Measurements from ENCODE around the gene DYTN.

The DYTN gene

GRCh38 chr2:206626108-206626507, 92.1 kb downstream of the DYTN start:
- POLR2A ChIA-PET: no interaction called here
- TF ChIP-seq SP1 (IDR thresholded peaks at IDR 0.05) (no peak), ARNT (IDR thresholded peaks at IDR 0.05) (no peak), FOXA1 (IDR thresholded peaks at IDR 0.05) (no peak), L3MBTL2 (conservative IDR thresholded peaks at IDR 0.05) (no peak), ELF4 (IDR thresholded peaks at IDR 0.05) (no peak), FOXM1 (IDR thresholded peaks at IDR 0.05; ENCODE audit: borderline replicate concordance) (no peak), FOXK2 (IDR thresholded peaks at IDR 0.05) (no peak)
- DNase-seq (ENCODE audit: extremely low spot score): no peak
- CTCF ChIA-PET: no interaction called here

DNA sequence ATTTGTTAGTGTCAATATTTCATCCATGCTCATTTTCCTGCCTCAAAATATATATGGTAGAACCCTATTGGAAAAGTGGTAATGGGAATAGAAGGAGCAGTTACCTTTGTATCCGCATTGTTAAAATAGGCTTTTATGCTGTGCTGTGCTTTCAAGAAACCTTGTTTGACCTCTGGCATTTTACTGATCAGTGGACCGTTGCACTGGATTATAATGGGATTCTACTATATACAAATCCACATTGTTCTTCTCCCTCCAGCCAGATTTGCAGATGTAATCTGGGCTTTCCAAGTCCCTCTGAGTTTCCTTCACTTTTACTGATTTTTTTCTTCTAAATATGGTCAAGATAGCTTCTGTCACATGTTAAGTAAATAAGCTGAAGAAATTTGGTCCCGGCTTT, 99.2 kb downstream of the DYTN start:
- POLR2A ChIA-PET: no interaction called here
- DNase-seq (ENCODE audit: extremely low spot score): no peak
- no peak for TF ChIP-seq ZNF384 (IDR thresholded peaks at IDR 0.05)
- no peak for TF ChIP-seq BHLHE40 (IDR thresholded peaks at IDR 0.05; ENCODE audit: borderline replicate concordance)
- TF ChIP-seq HDGF (IDR thresholded peaks at IDR 0.05; ENCODE audit: borderline replicate concordance): no peak
- TF ChIP-seq FOXM1 (IDR thresholded peaks at IDR 0.05; ENCODE audit: borderline replicate concordance): no peak
- no peak for TF ChIP-seq SUZ12 (IDR thresholded peaks at IDR 0.05)
- no peak for TF ChIP-seq CTBP1 (IDR thresholded peaks at IDR 0.05; ENCODE audit: borderline replicate concordance)
- TF ChIP-seq TARDBP (IDR thresholded peaks at IDR 0.05): no peak
- no peak for TF ChIP-seq NFRKB (IDR thresholded peaks at IDR 0.05)
- TF ChIP-seq ARNT (IDR thresholded peaks at IDR 0.05): no peak
- no peak for TF ChIP-seq L3MBTL2 (conservative IDR thresholded peaks at IDR 0.05)
- TF ChIP-seq FOXA1 (IDR thresholded peaks at IDR 0.05): no peak
- TF ChIP-seq FOXK2 (IDR thresholded peaks at IDR 0.05): no peak
- no peak for TF ChIP-seq SP1 (IDR thresholded peaks at IDR 0.05)
- CTCF ChIA-PET: no interaction called here

DNA sequence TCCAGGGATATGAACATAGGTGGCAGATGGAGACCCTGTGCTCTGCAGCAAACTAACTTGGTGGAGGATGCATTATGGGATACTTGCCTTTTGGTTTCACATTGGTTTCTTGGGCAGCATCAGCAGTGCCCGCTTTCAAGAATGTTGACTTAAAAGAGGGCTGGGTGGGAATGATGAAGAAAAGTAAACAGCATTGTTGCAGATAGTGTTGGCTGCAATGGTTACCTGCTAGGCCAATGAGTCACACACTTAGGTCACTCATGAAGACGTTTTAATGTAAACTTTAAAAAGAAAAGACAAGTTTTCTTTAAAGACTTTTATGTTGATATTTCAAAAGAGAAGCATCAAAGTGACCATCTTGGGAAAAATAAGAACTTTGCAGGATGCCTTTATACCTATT, 102.0 kb downstream of the DYTN start:
- DNase-seq (ENCODE audit: extremely low spot score): no peak
- TF ChIP-seq HDGF (IDR thresholded peaks at IDR 0.05; ENCODE audit: borderline replicate concordance) (no peak), CTBP1 (IDR thresholded peaks at IDR 0.05; ENCODE audit: borderline replicate concordance) (no peak), LEF1 (IDR thresholded peaks at IDR 0.05; ENCODE audit: borderline replicate concordance) (no peak), TARDBP (IDR thresholded peaks at IDR 0.05) (no peak), FOXA1 (IDR thresholded peaks at IDR 0.05) (no peak), ZNF384 (IDR thresholded peaks at IDR 0.05) (no peak), NFRKB (IDR thresholded peaks at IDR 0.05) (no peak)
- POLR2A ChIA-PET: no interaction called here
- CTCF ChIA-PET: no interaction called here

DNA sequence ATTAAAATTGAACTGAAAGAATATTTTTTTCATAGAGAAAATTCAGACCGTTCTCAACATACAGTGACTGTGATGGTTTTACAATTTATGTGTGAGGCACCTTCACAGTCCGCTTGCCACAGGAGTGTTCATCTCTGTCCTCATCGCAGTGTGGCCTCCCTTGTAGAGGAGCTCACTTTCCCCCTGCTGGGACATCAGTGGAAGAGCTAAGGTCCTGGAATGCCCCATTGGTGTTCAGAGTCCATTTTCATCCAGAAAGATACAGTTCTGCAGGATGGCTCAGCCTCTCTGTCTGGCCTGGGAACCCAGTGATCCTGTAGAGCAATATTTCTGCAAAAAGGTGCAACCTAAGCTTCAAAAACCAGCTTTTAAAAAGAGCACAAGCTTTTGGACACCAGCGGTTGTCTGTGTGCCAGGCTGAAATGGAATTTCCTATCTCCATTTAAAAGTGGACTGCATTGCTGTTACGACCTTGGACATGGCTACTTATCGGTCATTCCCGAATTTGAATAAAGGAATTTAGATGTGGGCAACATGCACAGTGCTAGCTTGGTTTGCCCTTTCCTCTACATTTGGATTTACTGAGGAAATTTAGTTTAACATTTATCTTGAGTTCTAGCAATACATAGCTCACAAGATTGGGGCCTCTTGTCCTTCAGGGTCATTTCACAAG, 102.6 kb downstream of the DYTN start:
- DNase-seq (ENCODE audit: extremely low spot score): no peak
- TF ChIP-seq TARDBP (IDR thresholded peaks at IDR 0.05) (no peak), SUZ12 (IDR thresholded peaks at IDR 0.05) (no peak), HDGF (IDR thresholded peaks at IDR 0.05; ENCODE audit: borderline replicate concordance) (no peak), FOXK2 (IDR thresholded peaks at IDR 0.05) (no peak), L3MBTL2 (conservative IDR thresholded peaks at IDR 0.05) (no peak), CTBP1 (IDR thresholded peaks at IDR 0.05; ENCODE audit: borderline replicate concordance) (no peak), PKNOX1 (IDR thresholded peaks at IDR 0.05) (no peak), FOXM1 (IDR thresholded peaks at IDR 0.05; ENCODE audit: borderline replicate concordance) (no peak), SP1 (IDR thresholded peaks at IDR 0.05) (no peak), NFRKB (IDR thresholded peaks at IDR 0.05) (no peak), ARNT (IDR thresholded peaks at IDR 0.05) (no peak), BHLHE40 (IDR thresholded peaks at IDR 0.05; ENCODE audit: borderline replicate concordance) (no peak)
- ChIA-PET POLR2A (no interaction called here), CTCF (interaction anchor here (0.7 kb wide), 1 partner anchor 375 kb away, joined by 3 read pairs; no protein-coding TSS in a partner anchor)

DNA sequence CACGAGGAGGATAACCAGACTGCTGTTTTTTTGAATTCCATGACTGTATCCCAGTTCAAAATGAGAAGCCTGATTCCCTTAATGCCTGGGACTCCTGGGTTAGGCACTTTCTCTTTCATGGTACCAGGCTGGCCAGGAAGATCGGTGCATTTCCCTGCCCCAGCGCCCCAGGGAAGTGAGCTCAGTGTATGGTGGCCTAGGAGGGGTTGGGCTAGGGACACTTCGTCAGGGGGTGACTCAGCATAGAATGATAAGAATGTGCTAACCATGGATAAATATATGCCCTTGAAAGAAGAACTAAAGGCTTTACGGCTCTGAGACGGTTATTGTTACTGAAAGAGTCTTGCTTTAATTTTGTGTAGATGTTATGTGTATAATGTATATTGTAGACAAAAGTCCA, 103.4 kb downstream of the DYTN start:
- ChIA-PET CTCF (interaction anchor here (0.7 kb wide), 1 partner anchor 376 kb away, joined by 3 read pairs; no protein-coding TSS in a partner anchor), POLR2A (no interaction called here)
- DNase-seq (ENCODE audit: extremely low spot score): no peak
- TF ChIP-seq ARNT (IDR thresholded peaks at IDR 0.05): no peak
- no peak for TF ChIP-seq ZNF384 (IDR thresholded peaks at IDR 0.05)
- no peak for TF ChIP-seq CTBP1 (IDR thresholded peaks at IDR 0.05; ENCODE audit: borderline replicate concordance)
- TF ChIP-seq FOXK2 (IDR thresholded peaks at IDR 0.05): no peak
- TF ChIP-seq FOXA1 (IDR thresholded peaks at IDR 0.05): no peak
- TF ChIP-seq LEF1 (IDR thresholded peaks at IDR 0.05; ENCODE audit: borderline replicate concordance): no peak
- TF ChIP-seq HDGF (IDR thresholded peaks at IDR 0.05; ENCODE audit: borderline replicate concordance): no peak
- TF ChIP-seq PKNOX1 (IDR thresholded peaks at IDR 0.05): no peak
- TF ChIP-seq L3MBTL2 (conservative IDR thresholded peaks at IDR 0.05): no peak
- TF ChIP-seq ELF4 (IDR thresholded peaks at IDR 0.05): no peak
- TF ChIP-seq NFRKB (IDR thresholded peaks at IDR 0.05): no peak
- TF ChIP-seq SP1 (IDR thresholded peaks at IDR 0.05): no peak
- no peak for TF ChIP-seq BHLHE40 (IDR thresholded peaks at IDR 0.05; ENCODE audit: borderline replicate concordance)
- no peak for TF ChIP-seq FOXM1 (IDR thresholded peaks at IDR 0.05; ENCODE audit: borderline replicate concordance)
- no peak for TF ChIP-seq TARDBP (IDR thresholded peaks at IDR 0.05)
- no peak for TF ChIP-seq SUZ12 (IDR thresholded peaks at IDR 0.05)

- ChIA-PET POLR2A (no interaction called here), CTCF (no interaction called here)
- no peak for DNase-seq (ENCODE audit: extremely low spot score)
- TF ChIP-seq LEF1 (IDR thresholded peaks at IDR 0.05; ENCODE audit: borderline replicate concordance) (no peak), PKNOX1 (IDR thresholded peaks at IDR 0.05) (no peak), ARNT (IDR thresholded peaks at IDR 0.05) (no peak), NFRKB (IDR thresholded peaks at IDR 0.05) (no peak), BHLHE40 (IDR thresholded peaks at IDR 0.05; ENCODE audit: borderline replicate concordance) (no peak), HDGF (IDR thresholded peaks at IDR 0.05; ENCODE audit: borderline replicate concordance) (no peak), ELF4 (IDR thresholded peaks at IDR 0.05) (no peak), FOXA1 (IDR thresholded peaks at IDR 0.05) (no peak), FOXK2 (IDR thresholded peaks at IDR 0.05) (no peak), SUZ12 (IDR thresholded peaks at IDR 0.05) (no peak), L3MBTL2 (conservative IDR thresholded peaks at IDR 0.05) (no peak), ZNF384 (IDR thresholded peaks at IDR 0.05) (no peak), FOXM1 (IDR thresholded peaks at IDR 0.05; ENCODE audit: borderline replicate concordance) (no peak), TARDBP (IDR thresholded peaks at IDR 0.05) (no peak)
These were observed 106.5 kb downstream of the DYTN start for GRCh38 chr2:206611736-206612135.
